HG03575 (cell line): Measurements from ENCODE around the gene MYOF.
"Not testable (repeated sequence)": the region's sequence is repeated elsewhere in the genome, so short reads cannot be mapped to it uniquely, and the experiment has no call there.

Experiments used
- ATAC-seq: cut with Tn5 transposase; IDR thresholded peaks from one replicate; pipeline ENCODE4 v1.9.1; 2021; ENCODE audit not compliant: unreplicated experiment, insufficient number of reproducible peaks, low FRiP score; ENCODE audit errors: extremely low read depth

The MYOF gene

DNA sequence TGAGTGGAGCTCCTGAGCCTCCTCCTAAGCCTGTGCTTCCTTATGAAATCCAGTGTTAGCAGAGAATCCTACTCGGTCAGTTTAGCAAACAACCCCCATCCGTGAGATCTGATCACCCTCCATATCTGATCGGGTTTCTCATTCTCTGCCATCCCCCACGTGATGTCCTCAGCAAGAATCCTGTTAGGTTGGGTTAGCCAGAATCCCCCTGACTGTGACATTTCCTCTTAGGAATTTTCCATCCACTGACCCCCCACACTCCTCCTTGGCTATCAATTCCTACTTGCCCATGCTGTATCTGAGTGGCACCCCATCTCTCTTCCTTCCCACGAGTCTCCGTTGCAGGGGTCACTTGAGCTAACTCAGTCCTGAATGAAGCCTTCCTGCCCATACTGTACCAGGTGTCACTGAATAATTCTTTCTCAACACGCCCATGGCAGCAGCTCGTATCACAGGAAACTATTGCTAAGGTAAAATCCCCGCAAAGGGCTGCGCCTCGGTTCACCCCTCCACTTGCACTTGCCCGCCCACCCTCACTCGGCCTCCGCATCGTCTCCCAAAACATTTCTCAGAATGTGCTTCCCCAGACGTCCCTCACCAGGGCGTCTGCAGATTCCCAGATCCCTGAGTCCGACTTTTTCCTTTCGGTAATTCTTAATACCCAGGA is 44.1 kb downstream of the MYOF start:
- no peak for ATAC-seq

GRCh38 chr10:93437086-93437945 is 44.8 kb downstream of the MYOF start:
- ATAC-seq, result no peak

- no peak for ATAC-seq
Observed at GRCh38 chr10:93436591-93437085, 45.5 kb downstream of the MYOF start.

- no peak for ATAC-seq
Observed at GRCh38 chr10:93435621-93436397, 46.3 kb downstream of the MYOF start.

- no peak for ATAC-seq
Observed at GRCh38 chr10:93434991-93435491, 47.1 kb downstream of the MYOF start.

DNA sequence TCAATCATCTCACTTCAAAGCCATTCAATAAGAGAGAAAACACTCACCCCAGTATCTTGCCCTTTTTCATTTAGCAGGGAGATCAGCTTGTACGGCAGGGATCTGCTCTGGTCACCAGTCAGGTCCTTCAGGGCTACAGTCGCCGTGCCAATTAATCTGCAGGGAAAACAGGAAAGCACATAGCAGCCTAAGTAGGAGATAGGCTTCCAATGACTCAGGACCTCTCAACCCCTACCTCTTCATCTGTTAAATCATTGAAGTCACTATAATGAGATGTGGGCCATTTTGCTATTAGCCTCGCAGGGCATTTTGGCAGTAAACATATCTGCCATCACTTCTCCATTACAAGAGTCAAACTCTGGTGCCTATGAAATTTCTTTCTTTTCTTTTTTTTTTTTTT is 50.8 kb downstream of the MYOF start:
- ATAC-seq, result no peak

GRCh38 chr10:93425861-93426260 is 56.3 kb downstream of the MYOF start:
- ATAC-seq, result no peak

DNA sequence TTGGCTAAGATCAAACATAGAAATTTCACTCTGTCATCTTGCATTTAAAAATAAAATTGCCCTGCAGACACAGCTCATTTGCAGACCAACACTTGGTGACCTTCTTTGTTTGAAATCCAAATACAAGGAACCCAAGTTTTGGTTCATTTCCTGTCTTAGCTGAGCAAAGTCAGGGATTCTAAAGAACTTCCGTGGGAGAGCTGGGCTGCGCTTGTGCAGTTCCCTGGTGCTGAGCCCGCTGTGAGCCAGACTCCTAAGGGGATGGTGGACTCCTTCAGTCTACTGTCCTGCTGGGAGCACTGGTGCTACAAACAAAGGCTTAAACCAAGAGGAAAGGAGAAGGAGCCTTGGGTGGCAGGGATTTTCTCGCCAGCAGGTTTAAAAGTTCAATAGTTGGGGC is 60.0 kb downstream of the MYOF start:
- no peak for ATAC-seq

DNA sequence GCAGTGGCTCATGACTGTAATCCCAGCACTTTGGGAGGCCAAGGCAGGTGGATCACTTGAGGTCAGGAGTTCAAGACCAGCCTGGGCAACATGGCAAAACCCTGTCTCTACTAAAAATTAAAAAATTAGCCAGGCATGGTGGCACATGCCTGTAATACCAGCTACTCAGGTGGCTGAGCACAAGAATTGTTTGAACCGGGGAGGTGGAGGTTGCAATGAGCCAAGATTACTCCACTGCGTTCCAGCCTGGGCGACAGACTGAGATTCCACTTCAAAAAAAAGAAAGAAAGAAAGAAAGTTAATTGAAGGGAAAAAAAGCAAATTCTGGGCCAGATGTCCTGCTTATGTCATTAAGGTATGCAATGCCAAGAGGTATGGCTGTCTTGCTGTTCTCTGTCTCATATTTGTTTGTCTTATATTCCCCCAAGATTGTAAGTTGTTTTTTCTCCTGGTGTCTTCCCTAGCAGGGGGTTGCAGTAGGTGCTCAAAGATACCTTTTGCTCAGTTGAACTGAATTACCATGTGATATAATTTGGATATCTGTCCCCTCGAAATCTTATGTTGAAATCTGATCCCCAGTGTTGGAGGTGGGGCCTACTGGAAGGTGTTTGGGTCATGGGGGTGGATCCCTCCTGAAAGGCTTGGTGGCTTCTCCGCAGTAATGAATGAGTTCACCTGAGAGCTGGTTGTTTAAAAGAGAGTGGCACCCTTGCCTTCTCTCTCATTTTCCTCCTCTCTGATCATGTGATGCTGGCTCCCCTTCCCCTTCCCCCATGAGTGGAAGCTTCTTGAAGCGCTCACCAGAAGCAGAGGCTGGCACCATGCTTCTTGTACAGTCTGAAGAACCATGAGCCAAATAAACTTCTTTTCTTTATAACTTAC is 60.9 kb downstream of the MYOF start:
- ATAC-seq, result no peak

DNA sequence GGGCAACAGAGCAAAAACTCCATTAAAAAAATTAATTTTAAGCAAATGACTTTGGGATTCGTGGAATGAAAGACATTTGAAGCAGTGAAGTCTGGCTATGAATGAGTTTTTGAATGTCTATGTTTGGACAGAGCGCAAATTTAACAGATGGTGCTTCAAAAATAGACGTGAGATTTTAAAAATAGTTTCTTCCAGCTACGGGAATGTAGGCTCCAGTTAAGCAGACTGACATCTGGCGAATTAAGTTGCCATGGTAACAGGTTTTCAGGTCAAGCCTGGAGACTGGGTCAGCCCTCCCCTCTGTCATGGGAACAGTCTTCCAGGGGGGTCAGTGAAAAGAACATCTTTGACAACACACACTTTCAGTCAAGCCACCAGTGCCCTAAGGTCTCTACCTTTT is 62.0 kb downstream of the MYOF start:
- ATAC-seq, result no peak

DNA sequence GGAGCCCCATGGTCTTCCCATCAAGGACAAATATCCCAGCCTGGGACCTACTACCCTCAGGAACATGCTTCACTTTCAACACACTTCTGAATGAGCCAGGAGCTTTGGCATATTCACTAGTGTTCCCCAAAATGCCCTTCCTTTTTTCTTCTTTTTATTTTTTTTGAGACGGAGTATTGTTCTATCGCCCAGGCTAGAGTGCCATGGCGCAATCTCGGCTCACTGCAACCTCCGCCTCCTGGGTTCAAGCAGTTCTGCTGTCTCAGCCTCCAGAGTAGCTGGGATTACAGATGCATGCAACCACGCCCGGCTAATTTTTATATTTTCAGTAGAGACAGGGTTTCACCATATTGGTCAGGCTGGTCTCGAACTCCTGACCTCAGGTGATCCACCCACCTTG is 63.1 kb downstream of the MYOF start:
- not testable (repeated sequence) for ATAC-seq

DNA sequence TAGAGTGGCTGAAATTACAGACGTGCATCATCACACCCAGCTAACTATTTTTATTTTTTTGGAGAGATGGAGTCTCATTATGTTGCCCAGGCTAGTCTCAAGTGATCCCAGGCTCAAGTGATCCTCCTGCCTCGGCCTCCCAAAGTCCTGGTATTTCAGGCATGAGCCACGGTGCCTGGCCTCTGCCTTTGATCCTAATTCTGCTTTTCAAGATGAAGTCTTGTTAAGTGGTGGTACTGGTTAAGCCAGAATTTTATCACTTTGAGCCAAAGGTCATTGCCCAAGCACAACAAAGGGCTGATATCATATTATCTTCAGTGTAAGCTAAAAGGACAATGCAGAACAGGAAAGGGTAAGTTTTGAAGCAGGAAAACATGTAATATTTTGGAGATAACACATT is 64.2 kb downstream of the MYOF start:
- ATAC-seq, result no peak

DNA sequence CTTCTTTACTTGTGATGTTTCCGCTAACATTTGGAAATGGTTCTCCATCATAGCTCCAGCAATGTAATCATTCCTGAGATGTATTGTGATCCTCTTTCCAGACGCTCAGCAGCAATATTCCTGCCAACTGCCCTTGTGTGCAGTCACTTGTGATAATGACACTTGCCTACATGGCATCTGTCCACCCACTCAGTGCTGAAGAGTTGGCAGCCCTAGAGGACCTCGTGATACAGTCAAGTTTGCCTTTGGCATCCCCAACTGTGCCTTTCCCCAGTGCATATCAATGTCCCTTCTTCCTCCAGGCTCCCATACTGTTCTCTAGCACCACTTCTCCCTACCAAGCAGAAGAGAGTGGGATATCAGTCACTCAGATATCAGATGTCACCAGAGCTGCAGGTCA is 64.9 kb downstream of the MYOF start:
- ATAC-seq, result no peak

DNA sequence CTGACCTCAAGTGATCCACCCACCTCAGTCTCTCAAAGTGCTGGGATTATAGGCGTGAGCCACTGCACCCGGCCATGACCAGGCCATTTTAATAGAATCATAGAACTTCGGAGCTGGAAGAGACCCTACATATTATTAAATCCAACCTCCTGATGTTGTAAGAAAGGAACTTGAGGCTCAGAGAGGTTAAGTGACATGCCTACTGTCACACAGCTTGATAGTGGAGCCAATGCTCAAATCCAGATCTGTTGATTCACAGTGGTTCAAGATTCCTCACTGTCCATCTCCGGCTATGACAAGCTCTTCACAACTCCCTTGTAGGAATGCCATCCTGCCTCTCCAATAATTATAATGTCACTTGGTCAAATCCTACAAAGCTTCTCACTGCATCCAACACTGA is 65.3 kb downstream of the MYOF start:
- no peak for ATAC-seq

DNA sequence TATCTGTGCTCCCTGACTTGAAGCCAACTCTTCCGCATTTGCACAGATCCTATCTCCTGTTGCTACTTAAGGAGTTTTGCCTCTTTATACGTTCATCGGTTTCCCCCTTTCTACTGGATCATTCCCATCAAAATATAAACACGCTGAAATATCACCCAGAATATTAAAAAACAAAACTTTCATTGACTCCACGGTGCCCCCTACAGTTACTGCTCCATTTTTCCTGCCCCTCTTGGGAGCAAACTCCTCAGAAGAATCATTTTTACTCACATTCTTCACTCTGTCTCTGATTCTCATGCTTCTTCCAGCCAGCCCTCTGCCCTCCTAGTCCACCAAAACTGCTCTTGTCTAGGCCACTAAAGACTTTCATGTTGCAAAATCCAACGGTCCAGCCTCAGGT is 66.4 kb downstream of the MYOF start:
- ATAC-seq, result no peak

DNA sequence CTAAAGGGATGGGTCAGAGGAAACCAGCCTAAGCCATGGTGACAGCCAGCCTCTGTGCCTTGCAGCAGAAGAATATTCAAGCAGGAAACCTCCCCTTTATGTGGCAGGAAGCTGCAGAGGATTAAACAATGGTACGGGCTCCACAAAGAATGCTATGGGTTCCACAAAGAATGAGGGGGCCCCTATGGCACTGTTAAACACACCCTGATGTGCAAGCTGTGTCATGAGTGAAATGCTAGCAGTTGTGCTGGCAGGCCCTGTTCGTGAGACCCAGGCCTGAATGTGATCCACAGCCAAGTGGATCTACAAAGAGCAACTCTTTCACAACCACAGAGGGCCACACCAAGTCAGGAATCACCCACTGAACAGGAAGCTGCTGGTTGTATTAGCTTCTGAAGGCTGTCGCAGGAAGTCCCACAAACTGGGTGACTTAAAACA is 68.9 kb downstream of the MYOF start:
- ATAC-seq, result no peak

DNA sequence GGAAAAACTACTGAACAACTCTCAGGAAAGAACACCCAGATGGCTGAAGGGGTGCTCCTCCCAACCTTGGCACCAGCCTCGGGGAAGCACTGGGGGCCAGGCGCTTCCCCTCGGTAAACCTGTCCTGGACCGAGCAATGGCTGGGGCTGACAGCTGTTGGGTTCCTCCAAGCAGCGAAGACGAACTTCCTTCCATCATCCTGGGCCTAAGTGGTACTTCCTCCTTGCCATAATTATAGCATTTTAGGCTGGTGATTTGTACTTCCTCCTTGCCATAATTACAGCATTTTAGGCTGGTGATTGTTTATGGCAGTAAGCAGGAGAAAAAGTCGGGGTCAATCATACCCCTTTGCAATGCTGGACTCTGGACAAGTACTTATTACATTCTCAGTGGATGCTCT is 69.3 kb downstream of the MYOF start:
- ATAC-seq, result no peak

DNA sequence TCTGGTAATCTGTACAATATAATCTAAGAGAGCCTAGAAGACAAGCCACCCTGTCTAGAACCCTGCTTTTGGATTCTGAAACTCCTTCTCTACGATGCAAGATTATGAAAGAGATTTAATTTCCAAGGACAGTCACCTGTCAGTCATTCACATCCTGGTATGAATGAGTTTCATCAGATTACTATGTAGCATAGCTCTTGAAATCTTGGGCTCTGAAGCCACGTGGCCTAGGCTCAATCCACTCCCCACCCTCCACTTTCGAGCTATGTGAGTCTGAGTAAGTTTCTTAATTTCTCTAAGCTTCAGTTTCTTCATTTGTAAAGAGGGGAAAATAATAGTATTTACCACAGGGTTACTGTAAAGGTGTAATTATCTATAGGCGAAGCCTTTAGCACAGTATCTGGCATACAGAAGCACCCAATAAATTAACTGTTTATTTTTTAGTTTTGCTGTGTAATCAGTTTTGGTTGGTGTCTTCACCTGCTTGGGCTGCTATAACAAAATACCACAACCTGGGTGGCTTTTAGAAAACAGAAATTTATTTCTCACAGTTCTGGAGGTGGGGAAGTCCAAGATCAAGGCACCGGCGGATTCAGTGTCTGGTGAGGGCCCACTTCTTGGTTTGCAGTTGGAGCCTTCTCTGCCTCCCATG is 71.3 kb downstream of the MYOF start:
- no peak for ATAC-seq
